ENCODE results near the gene IMMP2L. TPM values are rescaled to one million over a fixed set of nuclear protein-coding genes. Genes with fewer than 3 reads are reported as not detected.

The IMMP2L gene
- polyA plus RNA-seq, 1 of the 3 experiments (the other 2 are of a cell fraction) = 10.7 TPM

DNA sequence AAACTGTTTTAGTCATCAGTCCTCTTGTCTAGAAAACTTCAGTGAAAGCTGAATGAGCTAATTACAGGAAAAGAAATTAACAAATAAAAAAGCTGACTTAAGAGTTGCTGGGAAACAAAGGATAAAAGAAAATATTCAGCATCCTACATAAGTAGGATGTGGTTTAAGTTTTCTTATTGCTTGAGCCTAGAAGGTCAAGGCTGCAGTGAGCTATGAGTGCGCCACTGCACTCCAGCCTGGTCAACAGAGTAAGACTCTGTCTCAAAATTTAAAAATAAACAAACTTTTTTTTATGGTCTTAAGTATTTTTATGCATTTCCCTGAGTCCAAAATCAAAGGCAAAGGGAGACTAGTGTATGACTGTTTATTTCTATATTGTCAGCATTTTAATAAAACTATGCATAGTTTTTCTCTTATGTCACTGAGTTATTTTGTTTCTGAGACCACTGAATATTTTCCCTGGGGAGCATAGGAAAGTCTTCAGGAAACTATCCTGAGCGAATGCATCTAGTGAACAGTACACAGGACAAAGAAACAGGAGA, 511.3 kb downstream of the IMMP2L start:
- H3K9ac ChIP-seq = no peak overlapping the region
- H3F3A ChIP-seq (replicated peaks; ENCODE audit: insufficient read depth) = no peaks in the 10 kb centered on the region
- DNase-seq = no peak
- no peaks in the 10 kb centered on the region for H3K27me3 ChIP-seq (ENCODE audit: insufficient read depth)
- H3K9me3 ChIP-seq = no peaks in the 10 kb centered on the region
- TF ChIP-seq FOXM1 (IDR thresholded peaks at IDR 0.05; ENCODE audit: low read depth) (no peak), POLR2AphosphoS5 (IDR thresholded peaks at IDR 0.05; ENCODE audit: low read depth, low read length) (no peak), ELF1 (IDR thresholded peaks at IDR 0.05) (no peak), NRF1 (IDR thresholded peaks at IDR 0.05; ENCODE audit: low read depth, low read length) (no peak), EZH2phosphoT487 (IDR thresholded peaks at IDR 0.05; ENCODE audit: borderline replicate concordance, low read depth) (no peak), SMC3 (IDR thresholded peaks at IDR 0.05; ENCODE audit: low read depth, low read length) (no peak), USF2 (IDR thresholded peaks at IDR 0.05; ENCODE audit: borderline replicate concordance, low read depth, low read length) (no peak), REST (IDR thresholded peaks at IDR 0.05; ENCODE audit: low read depth, low read length) (no peak)
- no peaks in the 10 kb centered on the region for H4K20me1 ChIP-seq (ENCODE audit: insufficient read depth)
- H3K9me2 ChIP-seq = no peaks in the 10 kb centered on the region
- no peak overlapping the region for H3K4me3 ChIP-seq (ENCODE audit: low read depth in 2 of 2, low read length in 1 of 2)
- POLR2A ChIA-PET = no interaction called here
- H3K4me1 ChIP-seq (ENCODE audit: control insufficient read depth in 1 of 2, insufficient read depth in 2 of 2, low read depth in 1 of 2, low read length in 1 of 2) = peaks cover 0 to 6% of the 10 kb centered on the region in 2 experiments; a peak in 2 of 4 replicates
- H3K27ac ChIP-seq (ENCODE audit: low read depth in 2 of 2, low read length in 1 of 2) = no peak overlapping the region
- H2AFZ ChIP-seq (ENCODE audit: low read depth) = no peak overlapping the region
- CTCF ChIA-PET = no interaction called here
- H3K36me3 ChIP-seq (replicated peaks in 1 of 2; ENCODE audit: control insufficient read depth in 1 of 2, insufficient read depth in 2 of 2, low read length in 1 of 2) = no peaks in the 10 kb centered on the region
- H3K4me2 ChIP-seq = no peak overlapping the region
- WGBS (ENCODE audit: low lambda C conversion rate) = 74% methylated on average over 2 of the region's 2 CpGs
- H3K79me2 ChIP-seq (ENCODE audit: insufficient read depth) = no peaks in the 10 kb centered on the region

DNA sequence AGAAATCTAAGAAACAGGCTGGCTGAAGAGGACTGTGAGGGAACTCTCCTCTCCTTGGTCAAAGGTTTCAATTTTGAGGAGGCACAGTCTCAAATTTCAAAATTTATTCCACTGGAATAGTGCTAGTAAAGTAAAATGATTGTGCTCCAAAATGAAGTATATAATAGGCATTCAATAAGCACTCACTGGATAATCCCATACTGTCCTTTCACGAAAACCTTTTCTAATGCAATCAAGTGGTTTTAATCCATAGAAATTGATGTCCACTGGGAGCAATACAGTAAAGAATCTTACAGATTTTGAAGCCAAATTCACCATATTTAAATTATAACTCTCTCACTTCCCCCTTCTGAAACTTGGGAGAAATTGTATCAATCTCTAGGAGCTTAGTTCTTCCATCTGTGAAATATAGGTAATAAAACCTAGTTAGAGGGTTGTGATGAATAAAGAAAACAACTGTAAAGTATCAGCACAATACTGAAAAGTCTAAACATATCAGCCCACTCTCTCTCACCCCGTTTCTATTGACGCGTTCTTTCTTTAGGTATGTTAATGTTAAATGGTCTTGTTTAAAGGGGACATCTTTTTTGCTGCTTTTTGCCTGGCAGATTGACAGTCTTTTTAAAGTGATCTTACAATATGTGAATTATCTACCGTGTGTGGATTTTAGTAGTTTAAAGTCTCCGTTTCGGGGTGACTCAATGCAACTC, 512.2 kb downstream of the IMMP2L start:
- no peak for DNase-seq
- Histone ChIP-seq H2AFZ (ENCODE audit: low read depth) (no peak overlapping the region), H3K9me3 (no peaks in the 10 kb centered on the region), H3K27me3 (ENCODE audit: insufficient read depth) (no peaks in the 10 kb centered on the region), H3F3A (replicated peaks; ENCODE audit: insufficient read depth) (no peaks in the 10 kb centered on the region), H3K4me1 (ENCODE audit: control insufficient read depth in 1 of 2, insufficient read depth in 2 of 2, low read depth in 1 of 2, low read length in 1 of 2) (peaks cover 0 to 8% of the 10 kb centered on the region in 2 experiments; a peak in 2 of 4 replicates), H3K9ac (no peak overlapping the region), H4K20me1 (ENCODE audit: insufficient read depth) (no peaks in the 10 kb centered on the region), H3K4me3 (ENCODE audit: low read depth in 2 of 2, low read length in 1 of 2) (no peak overlapping the region), H3K27ac (ENCODE audit: low read depth in 2 of 2, low read length in 1 of 2) (no peak overlapping the region), H3K79me2 (ENCODE audit: insufficient read depth) (no peaks in the 10 kb centered on the region), H3K4me2 (no peak overlapping the region), H3K9me2 (no peaks in the 10 kb centered on the region), H3K36me3 (replicated peaks in 1 of 2; ENCODE audit: control insufficient read depth in 1 of 2, insufficient read depth in 2 of 2, low read length in 1 of 2) (no peaks in the 10 kb centered on the region)
- POLR2A ChIA-PET = no interaction called here
- 76% methylated on average over 7 of the region's 7 CpGs for WGBS (ENCODE audit: low lambda C conversion rate)
- CTCF ChIA-PET = no interaction called here
- TF ChIP-seq GATA2 (CRISPR knock-in tag; IDR thresholded peaks at IDR 0.05) = no peak
- no peak for TF ChIP-seq USF2 (IDR thresholded peaks at IDR 0.05; ENCODE audit: borderline replicate concordance, low read depth, low read length)
- no peak for TF ChIP-seq CHD2 (IDR thresholded peaks at IDR 0.05; ENCODE audit: low read length, partially characterized antibody)
- no peak for TF ChIP-seq TEAD4 (IDR thresholded peaks at IDR 0.05; ENCODE audit: borderline replicate concordance, insufficient read depth)
- TF ChIP-seq, protein P1, sequence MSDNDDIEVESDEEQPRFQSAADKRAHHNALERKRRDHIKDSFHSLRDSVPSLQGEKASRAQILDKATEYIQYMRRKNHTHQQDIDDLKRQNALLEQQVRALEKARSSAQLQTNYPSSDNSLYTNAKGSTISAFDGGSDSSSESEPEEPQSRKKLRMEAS (IDR thresholded peaks at IDR 0.05; ENCODE audit: low read depth) = no peak
- no peak for TF ChIP-seq SIN3A (IDR thresholded peaks at IDR 0.05; ENCODE audit: borderline replicate concordance, low read depth, low read length)
- no peak for TF ChIP-seq MEF2A (IDR thresholded peaks at IDR 0.05; ENCODE audit: borderline replicate concordance, low read depth)
- no peak for TF ChIP-seq JUND (IDR thresholded peaks at IDR 0.05)
- no peak for TF ChIP-seq POLR2AphosphoS5 (IDR thresholded peaks at IDR 0.05; ENCODE audit: low read depth, low read length)
- no peak for TF ChIP-seq NFIC (IDR thresholded peaks at IDR 0.05; ENCODE audit: borderline replicate concordance)
- TF ChIP-seq RXRA (IDR thresholded peaks at IDR 0.05; ENCODE audit: borderline replicate concordance, low read depth) = no peak
- no peak for TF ChIP-seq RAD21 (IDR thresholded peaks at IDR 0.05; ENCODE audit: low read length)
- TF ChIP-seq USF1 (IDR thresholded peaks at IDR 0.05; ENCODE audit: borderline replicate concordance, low read depth) = no peak

All from SK-N-SH (cell line).